GM21360 (cell line): ENCODE measurements around the gene FAM78A.
"Not testable (repeated sequence)": the region's sequence is repeated elsewhere in the genome, so short reads cannot be mapped to it uniquely, and the experiment has no call there.

Experiments used
- ATAC-seq: cut with Tn5 transposase; IDR thresholded peaks from one replicate; pipeline ENCODE4 v1.9.1; 2021; ENCODE audit warnings: mild to moderate bottlenecking, moderate library complexity; ENCODE audit not compliant: unreplicated experiment

Gene FAM78A

DNA sequence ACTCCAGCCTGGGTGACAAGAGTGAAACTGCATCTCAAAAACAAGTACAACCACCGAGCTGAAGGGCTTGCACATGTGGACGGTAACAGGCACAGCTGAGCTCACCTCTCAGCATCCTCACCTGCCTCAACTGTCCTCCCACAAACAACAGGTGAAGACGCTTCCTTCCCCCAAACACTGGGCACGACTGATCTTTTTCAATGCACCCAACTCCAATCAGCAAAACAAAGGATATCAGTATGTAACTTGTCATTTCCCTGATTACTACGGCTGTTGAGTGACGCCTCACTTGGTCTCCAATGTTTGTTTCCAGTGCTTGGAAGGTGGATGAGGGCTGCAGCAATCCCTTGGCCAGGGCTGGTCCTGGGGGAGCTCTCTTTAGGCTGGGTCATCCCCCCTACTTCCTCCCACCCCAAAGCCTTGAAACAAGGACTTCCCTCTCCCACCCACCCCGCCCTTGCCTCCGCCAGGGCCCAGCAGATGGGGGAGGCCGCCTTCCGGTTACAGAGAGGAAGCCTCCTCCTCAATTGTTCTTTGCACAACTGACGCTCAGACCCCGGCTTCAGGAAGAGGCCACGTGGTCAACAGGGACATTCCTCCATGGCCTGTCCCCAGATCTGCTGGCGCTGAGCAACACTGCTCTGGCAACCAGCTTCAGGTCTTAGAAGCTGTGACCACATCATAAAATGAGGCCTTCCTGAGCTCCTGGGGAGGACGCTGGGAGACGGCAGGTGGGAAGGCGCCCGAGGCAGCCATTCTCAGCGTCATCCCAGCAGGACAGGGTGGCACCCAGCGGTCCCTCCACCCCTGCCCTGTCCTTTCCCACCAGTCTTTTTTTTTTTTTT is 5.9 kb downstream of the FAM78A start:
- ATAC-seq: no peak

DNA sequence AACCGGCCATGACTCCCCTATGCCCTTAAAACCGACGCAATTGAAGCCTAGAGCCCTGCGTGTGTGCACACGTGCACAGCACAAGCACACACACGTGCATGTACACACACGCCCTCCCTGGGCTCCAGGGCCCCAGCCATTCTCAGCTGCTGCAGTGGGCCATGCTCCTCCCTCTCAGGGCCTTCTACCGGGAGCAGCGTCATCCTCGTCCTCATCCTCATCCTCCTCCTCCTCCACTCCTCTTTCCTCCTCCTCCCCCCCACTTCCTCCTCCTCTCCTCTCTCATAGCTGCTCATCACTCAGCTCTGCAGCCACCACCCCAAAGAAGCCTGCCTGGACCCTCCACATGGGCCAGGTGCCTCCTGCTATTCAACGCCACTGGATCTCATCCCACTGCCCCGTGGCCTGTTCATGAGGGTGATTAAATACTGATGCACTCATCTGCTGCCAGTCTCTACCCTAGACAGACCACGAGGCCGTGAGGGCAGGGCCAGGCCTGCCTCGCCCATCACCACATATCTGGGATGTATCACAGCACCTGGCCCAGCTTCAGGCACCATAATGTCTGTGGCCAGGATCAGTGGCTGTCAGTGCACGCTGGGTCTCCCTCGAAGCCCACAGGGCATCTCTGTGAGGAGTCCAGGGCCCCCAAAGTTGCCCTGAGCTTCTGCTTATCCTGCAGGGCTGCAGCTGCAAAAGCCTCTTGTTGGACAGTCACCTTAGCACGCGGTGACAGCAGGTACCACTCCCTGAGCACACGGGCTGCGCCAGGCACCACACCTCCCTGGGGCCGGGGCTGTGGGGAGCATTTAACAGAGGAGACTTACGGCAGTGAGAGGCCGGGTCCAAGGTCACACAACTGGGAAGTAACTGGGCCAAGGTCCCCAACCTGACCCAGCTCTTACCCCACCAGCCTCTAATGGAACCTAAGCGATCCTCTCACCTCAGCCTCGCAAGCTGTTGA is 9.8 kb downstream of the FAM78A start:
- no peak for ATAC-seq

DNA sequence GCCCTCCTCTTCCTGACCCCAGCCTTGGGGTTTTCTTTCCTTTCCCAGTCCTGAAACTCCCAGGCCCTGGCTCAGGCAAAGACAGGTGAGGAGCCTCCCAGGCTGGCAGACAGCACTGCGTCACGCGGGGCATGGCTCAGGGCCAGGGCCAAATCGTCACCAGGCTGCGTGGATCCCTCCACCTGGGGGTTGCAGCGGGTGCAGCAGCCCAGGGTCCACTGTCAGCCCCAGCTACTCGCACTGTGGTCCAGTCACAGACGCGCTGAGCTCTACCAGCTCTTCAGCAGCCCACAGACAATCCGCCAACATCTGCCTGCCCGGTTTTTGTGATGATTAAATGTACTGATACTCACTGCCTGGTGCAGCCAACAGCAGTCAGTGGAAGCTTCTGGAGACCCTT is 12.1 kb downstream of the FAM78A start:
- ATAC-seq: no peak

DNA sequence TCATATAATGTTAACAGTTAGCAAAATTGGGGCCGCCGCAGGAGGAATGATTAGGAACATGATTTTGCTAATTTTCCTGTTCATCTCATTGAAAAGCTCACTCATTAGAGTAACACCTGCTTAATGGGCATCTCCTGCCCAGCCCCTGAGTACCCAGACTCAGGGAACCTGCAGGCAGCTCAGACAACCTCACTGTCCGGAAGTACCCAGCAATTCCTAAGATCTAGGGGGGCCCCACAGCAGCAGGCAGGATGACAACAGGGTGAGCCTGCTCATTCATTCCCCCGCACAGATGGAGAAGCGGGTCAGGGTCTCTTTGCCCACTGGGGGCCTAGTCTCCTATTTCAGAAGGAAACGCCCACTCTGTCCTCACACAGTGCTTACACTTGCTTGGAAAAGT is 12.6 kb downstream of the FAM78A start:
- no peak for ATAC-seq

DNA sequence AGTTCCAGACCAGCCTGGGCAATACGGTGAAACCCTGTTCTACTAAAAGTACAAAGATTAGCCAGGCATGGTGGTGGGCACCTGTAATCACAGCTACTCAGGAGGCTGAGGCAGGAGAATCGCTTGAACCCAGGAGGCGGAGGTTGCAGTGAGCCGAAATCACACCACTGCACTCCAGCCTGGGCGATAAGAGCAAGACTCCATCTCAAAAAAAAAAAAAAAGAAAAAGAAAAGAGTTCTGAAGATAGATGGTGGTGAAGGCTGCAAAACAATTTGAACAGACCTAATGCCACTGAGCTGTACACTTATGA is 13.3 kb downstream of the FAM78A start:
- ATAC-seq: not testable (repeated sequence)

DNA sequence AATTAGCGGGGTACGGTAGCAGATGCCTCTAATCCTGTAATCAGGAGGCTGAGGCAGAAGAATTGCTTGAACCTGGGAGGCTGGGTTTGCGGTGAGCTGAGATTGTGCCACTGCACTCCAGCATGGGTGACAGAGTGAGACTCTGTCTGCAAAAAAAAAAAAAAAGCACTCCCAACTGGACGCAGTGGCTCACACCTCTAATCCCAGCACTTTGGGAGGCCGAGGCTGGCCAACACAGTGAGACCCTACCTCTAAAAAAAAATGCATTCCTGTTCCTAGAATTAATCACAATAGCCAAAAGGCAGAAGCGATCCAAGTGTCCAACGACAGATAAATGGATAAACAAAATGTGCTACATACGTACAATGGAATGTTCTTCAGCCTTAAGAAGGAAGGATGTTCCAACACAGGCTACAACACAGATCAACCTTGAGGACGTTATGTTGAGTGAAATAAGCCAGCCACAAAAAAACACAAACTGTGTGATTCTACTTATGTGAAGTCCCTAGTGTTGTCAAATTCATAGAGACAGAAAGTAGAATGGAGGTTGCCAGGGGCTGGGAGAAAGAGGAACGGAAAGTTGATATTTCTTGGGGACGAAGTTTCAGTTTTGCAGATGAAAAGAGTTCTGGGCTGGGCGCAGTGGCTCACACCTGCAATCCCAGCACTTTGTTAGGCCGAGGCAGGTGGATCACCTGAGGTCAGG is 13.8 kb downstream of the FAM78A start:
- no peak for ATAC-seq

DNA sequence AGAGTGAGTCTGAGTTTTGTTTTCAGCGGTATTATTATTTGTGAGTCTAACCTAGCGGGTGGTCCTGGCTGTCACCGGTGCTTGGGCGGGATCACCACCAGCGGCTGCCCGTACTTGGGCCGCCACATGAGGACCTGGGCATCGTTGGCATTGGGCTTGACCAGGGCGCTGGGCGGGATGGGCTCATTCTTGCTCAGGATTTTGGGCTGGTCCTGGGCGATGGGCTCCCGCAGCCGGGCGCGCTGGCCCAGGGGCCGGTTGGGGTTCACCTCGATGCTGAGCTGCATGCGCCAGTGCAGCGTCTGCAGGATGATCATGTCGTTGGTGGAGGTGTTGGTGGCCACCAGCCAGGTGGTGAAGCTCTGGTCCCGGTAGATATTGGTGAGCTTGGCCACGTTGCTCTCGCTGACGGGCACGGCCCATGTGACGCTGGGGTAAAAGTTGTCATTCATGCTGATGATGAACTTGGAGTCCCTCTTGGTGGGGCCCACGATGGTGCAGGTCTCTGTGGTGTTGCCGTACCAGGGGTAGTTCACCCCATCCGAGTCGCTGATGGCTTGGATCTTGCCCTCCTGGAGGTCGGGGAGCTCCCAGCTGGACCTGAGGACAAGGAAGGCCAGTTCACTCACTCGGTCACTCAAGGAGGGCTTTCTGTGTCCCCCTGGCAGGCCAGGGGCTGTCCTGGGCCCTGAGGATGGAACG is 15.4 kb downstream of the FAM78A start:
- no peak for ATAC-seq

DNA sequence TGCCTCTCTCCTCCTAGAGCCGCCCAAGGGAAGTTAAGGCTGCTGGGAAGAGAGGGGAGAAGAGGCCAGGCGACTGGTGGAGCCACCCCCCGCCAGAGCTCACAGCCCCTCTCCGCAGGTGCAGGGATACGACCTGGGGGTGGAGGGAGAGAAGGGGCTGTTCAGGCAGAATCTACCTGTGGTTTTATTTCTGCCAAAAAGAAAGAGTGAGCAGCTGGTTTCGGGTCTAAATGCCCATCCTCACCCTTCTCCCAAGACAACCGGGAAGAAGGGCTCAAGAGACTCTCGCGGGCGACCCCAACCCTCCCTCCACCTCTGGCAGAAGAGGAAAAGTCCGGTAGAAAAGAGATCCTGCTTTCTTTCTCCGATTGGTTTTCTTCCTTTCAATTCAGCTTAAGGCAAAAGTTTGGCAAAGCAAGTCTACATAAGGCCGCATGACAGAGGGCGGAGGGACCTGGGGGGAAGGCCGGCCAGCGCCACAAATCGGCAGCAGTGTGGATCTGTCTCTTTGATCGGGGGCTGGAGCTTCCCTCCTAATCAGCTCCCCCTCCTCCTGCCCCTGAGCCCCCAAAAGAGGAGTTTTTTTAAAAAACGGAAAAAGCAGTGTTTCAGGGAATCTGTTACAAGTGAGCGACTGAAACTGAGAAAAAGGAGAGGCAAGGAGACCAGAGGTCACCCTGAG is 16.3 kb downstream of the FAM78A start:
- ATAC-seq: no peak

DNA sequence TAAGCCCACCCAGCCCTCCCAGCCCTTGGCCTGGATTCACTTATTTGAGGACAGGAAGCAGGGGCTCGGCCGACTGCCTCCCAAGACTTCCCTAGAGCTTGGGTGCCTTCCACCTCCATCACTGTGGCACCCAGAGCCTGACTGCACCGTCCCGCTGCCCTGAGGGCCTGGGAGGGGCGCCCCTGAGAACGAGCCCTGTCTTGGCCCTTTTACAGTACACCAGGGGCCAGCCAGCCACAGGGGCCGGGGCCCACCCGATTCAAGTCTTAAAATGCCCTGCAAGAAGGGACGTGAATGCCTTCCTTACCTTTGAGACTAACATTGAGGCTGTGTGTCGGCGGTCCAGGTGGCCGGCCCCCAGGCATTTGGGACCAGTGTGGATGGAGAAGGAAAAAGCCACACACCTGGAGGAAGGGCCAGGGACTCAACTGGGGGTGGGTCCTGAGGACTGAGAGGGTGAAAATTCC is 16.8 kb downstream of the FAM78A start:
- ATAC-seq: no peak

DNA sequence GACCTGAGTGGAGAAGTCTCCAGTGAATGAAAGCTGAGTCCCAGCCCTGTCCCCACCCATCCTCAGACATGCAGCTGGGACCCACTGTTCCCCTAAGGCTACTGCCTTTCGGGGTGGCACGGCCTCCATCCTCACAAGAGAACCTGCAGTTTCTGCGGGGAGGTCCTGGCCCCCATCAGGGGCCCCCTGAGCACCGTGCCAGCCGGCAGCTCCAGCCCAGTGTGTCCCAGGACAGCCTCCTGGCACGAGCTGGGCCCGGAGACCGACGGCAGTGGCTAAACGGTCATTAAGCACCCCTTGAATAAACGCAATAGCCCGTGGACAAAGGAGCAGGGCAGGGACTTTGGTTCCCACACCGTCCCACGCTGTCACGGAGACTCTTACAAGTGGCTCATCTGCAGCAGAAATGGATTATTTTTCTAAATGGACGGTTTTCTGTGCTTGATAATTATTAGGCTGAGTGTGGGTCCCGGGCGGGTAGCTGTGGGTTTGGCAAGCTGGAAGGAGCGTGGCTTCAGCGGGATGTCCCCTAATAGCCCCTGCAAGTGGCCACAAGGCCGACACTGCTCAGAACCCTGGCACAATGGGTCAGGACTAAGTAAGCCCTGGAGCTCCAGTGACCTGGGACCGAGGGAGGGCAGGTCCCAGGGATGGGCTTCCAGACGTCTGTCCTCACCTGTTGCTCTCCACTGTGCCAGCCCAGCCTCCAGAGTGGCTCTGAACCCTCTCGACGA is 17.4 kb downstream of the FAM78A start:
- ATAC-seq: no peak

DNA sequence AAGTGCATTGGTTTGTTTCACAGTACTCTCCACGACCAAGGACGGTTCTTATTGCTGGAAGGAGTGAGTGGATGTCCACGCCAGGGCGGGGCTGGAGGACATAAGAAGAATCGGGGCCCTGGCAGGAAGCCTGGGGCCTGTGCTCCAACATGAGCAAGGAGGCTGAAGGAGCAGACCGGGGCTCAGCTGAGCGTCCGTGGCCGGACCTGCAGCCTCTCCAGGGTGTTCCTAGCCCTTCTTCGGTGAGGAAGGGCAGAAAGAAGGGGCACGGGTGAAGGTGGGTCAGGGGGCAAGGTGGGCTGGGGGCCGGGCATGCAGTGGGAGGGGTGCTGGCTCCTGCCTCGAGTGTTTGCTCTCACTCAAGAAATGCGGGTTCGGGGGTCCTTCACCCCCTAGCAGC is 18.1 kb downstream of the FAM78A start:
- ATAC-seq: no peak

DNA sequence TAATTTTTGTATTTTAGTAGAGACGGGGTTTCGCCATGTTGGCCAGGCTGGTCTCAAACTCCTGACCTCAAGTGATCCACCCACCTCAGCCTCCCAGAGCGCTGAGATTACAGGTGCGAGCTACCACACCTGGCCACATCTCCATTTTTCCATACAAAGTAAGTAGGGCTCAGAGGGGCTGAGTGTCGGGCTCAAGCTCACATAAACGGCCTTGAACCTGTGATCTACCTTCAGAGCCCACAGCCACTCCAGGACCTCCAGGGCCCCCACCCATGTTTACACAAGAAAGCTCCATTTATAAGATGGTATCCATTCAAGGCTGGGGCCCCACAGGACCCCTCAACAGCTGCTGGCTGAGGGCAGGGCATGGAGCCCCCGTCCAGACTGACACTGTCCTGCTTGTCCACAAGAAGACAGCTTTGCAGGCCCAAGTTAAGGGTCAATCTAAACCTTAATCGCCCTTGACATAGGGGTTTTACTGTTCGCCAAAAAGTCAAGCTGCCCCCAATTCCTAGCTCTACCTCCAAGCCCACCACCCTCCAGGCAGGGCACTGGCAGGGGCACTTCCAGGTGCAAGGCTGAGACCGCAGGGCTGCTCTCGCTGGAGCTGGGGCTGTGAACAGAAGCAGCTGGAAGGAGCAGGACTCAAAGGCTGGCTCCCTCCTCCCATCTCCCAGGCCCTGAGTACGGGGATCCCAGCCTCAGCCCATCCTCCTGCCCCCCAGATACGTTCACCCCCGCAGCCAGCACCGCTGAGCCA is 18.9 kb downstream of the FAM78A start:
- ATAC-seq: no peak

DNA sequence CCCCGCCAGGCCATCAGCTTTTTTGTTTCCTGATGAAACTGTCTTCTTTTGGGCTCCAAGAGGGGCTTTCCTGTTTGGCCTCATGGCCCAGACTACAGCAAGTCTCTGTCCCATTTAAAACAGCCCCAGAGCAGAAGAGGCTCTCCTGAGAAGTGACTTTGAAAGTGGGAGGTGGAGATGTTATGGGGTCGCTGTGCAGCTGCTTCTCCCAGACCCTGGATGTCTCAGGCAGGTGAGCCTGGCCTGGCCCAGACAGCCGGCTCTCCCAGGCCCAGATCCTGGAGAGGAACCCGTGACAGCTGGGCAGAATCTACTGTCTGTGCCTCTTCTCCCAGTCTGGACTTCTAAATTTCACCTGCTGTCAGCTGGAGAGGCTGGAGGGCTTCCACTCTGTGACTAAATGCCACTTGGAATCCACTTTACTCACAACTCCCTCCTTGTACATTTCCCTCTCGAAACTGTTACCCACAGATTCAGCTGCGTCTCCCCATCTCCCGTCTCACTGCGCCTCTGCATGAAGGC is 20.6 kb downstream of the FAM78A start:
- no peak for ATAC-seq

DNA sequence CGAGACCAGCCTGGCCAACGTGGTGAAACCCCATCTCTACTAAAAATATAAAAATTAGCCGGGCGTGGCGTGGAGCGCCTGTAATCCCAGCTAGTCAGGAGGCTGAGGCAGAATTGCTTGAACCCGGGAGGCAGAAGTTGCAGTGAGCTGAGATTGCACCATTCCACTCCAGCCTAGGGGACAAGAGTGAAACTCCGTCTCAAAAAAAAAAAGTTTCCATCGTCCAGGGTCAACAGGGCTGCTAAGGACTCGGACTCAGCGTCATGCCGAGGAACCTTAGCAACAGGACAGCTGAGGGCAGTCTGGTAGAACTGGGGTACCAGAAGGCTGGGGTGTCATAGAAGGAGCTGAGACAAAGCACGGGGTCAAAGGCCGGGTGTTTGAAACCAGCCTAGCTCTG is 21.7 kb downstream of the FAM78A start:
- no peak for ATAC-seq

DNA sequence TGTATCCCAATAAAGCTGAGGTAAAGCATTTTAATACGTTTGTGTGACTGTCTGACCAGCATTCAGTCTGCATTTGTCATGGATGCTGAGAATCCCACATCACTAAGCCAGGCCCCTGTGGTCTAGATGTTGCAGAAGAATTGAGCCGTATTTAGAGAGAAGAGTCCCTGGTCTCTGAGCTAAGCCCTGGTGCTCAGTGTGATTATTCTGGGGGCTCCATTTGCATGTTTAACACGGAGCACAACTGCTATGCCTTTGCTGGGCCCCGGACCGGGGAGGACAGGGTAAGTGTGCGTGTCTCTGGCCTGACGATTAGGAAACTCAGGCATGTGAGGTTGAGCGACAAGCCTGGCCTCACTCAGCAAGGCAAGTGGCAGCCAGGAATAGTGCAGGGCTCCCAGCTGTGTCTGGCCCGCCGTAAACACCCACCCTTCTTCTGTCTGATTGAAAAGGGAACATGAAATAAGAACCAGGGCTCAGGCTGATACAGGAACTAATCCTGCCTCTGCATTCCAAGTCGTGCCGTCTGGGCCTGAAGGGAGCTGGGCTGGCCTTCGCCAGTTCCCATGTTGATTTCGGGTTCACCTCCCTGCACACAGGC is 22.3 kb downstream of the FAM78A start:
- ATAC-seq: no peak

DNA sequence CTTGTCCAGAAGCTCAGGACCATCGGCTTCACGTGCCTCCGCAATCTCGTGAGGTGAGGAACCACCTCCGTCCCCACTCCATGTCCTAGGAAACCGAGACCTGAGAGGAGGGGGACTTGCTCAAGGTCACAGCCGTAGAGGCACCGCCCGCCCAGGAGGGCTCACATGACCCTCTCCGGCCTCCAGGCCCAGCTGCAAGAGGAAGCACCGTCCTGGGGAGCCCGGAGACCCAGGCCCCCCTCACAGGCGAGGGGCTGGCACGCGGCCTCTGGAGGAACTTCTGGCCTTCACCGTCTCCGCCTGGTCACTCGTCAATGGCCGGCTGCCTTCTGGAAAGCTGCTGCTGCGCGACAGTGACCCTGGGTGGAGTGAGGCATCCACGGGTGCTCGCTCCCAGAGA is 24.2 kb downstream of the FAM78A start:
- no peak for ATAC-seq

DNA sequence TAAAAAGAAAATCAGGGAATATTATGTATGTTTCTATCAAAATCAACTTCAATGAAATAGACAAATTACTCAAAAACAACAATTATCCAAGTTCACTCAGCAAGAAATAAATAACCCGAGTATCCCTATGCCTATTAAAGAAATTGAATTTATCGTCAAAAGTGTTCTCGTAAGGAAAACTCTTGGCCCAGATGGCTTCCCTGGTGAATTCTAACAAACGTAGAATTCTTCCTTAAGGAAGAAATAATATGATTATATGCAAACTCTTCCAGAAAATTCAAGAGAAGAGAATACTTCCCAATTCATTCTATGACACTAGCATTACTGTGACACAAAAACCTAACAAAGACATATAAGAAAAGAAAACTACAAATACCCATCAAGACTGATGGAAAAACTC is 29.7 kb downstream of the FAM78A start:
- ATAC-seq: no peak

DNA sequence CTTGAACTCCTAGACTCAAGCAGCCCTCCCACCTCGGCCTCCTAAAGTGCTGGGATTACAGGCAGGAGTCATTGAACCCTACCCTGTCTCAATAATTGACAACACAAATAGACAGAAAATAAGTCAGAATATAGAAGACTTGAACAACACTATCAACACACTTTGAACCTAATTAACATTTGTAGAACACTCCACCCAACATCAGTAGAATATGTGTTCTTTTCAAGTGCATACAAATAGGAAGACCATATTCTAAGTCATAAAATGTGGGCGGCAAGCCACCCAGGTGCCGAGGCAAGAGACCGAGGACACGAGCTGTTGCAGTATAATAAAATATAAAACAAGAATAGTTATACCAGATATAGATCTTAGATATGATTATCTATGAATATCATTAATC is 32.0 kb downstream of the FAM78A start:
- not testable (repeated sequence) for ATAC-seq
